HG03139 (cell line): ENCODE results near the gene MRGPRE.
"Not testable (repeated sequence)": the region's sequence is repeated elsewhere in the genome, so short reads cannot be mapped to it uniquely, and the experiment has no call there.

ENCODE experiments used
- ATAC-seq: cut with Tn5 transposase; IDR thresholded peaks from one replicate; pipeline ENCODE4 v1.9.1; 2021; ENCODE audit not compliant: unreplicated experiment

MRGPRE gene

GRCh38 chr11:3231851-3232744, at the start of gene MRGPRE:
Gene MRGPRE (minus strand): TSS chr11:3232417. CDS start chr11:3228799, 3,618 bp downstream.
- ATAC-seq = no peak

- not testable (repeated sequence) for ATAC-seq
These were observed 48.9 kb upstream of the MRGPRE start for GRCh38 chr11:3281146-3281545.

- ATAC-seq = not testable (repeated sequence)
These were observed 48.4 kb upstream of the MRGPRE start for GRCh38 chr11:3280662-3281061.

- ATAC-seq = not testable (repeated sequence)
These were observed 46.7 kb upstream of the MRGPRE start for GRCh38 chr11:3278922-3279321.

GRCh38 chr11:3273629-3274028, 41.4 kb upstream of the MRGPRE start:
- ATAC-seq = not testable (repeated sequence)

GRCh38 chr11:3262548-3262947, 30.3 kb upstream of the MRGPRE start:
- not testable (repeated sequence) for ATAC-seq

GRCh38 chr11:3261831-3262230, 29.6 kb upstream of the MRGPRE start:
- not testable (repeated sequence) for ATAC-seq

- ATAC-seq = not testable (repeated sequence)
These were observed 25.3 kb upstream of the MRGPRE start for GRCh38 chr11:3257509-3257908.

- ATAC-seq = not testable (repeated sequence)
These were observed 23.0 kb upstream of the MRGPRE start for GRCh38 chr11:3255241-3255640.

GRCh38 chr11:3254773-3255172, 22.6 kb upstream of the MRGPRE start:
- not testable (repeated sequence) for ATAC-seq

- ATAC-seq = no peak
These were observed 12.9 kb upstream of the MRGPRE start for GRCh38 chr11:3245071-3245470.

- ATAC-seq = no peak
These were observed 11.7 kb upstream of the MRGPRE start for GRCh38 chr11:3243880-3244279.

GRCh38 chr11:3237119-3237518, 4.9 kb upstream of the MRGPRE start:
- ATAC-seq = no peak

- ATAC-seq = no peak
These were observed 2.6 kb upstream of the MRGPRE start for GRCh38 chr11:3234846-3235245.

GRCh38 chr11:3232956-3233355, 739 bp upstream of the MRGPRE start:
- no peak for ATAC-seq

GRCh38 chr11:3231550-3231850, 717 bp downstream of the MRGPRE start:
- ATAC-seq = no peak

GRCh38 chr11:3230636-3231549, 1.3 kb downstream of the MRGPRE start:
- ATAC-seq = no peak

GRCh38 chr11:3229673-3230630, 2.3 kb downstream of the MRGPRE start:
- no peak for ATAC-seq

- no peak for ATAC-seq
These were observed 3.8 kb downstream of the MRGPRE start for GRCh38 chr11:3228445-3228829.

GRCh38 chr11:3227568-3228444, 4.4 kb downstream of the MRGPRE start:
- ATAC-seq = no peak
